Large intestine (tissue), 3 donors: Measurements from ENCODE around the gene SERPINE2. TPM values are rescaled to one million over a fixed set of nuclear protein-coding genes. Genes with fewer than 3 reads are reported as not detected.
A peak's percentile ranks its signal among the peaks of the same experiment; 100 is the strongest.

Source experiments
- DNase-seq, 2 donors: peaks; one replicate each; pipeline versions ENCODE4 v3.0.0 to v3.0.0-alpha.2; 2013
- H3K27ac ChIP-seq: one replicate; pipeline ENCODE4 v1.5.1; 2013; ENCODE audit warnings: low read length
- H3K27me3 ChIP-seq: 2 replicates; pipeline ENCODE4 v1.6.1; 2013; ENCODE audit warnings: low read length; ENCODE audit not compliant: control insufficient read depth, insufficient read depth
- H3K36me3 ChIP-seq: 2 replicates; pipeline ENCODE4 v1.6.1; 2013; ENCODE audit warnings: low read length; ENCODE audit not compliant: control insufficient read depth, insufficient read depth
- H3K4me1 ChIP-seq: one replicate; pipeline ENCODE4 v1.6.1; 2013; ENCODE audit warnings: low read length; ENCODE audit not compliant: control insufficient read depth, insufficient read depth
- H3K4me3 ChIP-seq: one replicate; pipeline ENCODE4 v1.5.1; 2013; ENCODE audit warnings: low read length
- H3K9me3 ChIP-seq: one replicate; pipeline ENCODE4 v1.6.1; 2013; ENCODE audit warnings: mild to moderate bottlenecking, low read depth, low read length, moderate library complexity; ENCODE audit not compliant: control insufficient read depth
- WGBS: methylation state at CpG from one replicate; pipeline ENCODE4 v1.1.5; 2013; ENCODE audit warnings: low lambda C conversion rate; ENCODE audit not compliant: insufficient coverage; 5-methylcytosine and 5-hydroxymethylcytosine counted together
- polyA plus RNA-seq: library from polyadenylated mRNA; unstranded; fragments of 120-200 nt; gene quantifications from one replicate; pipeline ENCODE4 v1.2.1, GENCODE V29; 2013

Gene SERPINE2
- polyA plus RNA-seq, 1 donor: 72.4 TPM

GRCh38 chr2:224033601-224034000, 5.5 kb downstream of the SERPINE2 start:
- Histone ChIP-seq H3K9me3 (no peaks in the 10 kb centered on the region), H3K4me1 (peaks cover 12% of the 10 kb centered on the region), H3K36me3 (no peaks in the 10 kb centered on the region), H3K27ac (no peak overlapping the region), H3K27me3 (peaks cover 29% of the 10 kb centered on the region), H3K4me3 (no peak overlapping the region)
- no CpG with 5 or more reads among the region's 3 CpGs for WGBS
- no peak for DNase-seq

GRCh38 chr2:224032283-224032682, 6.8 kb downstream of the SERPINE2 start:
- WGBS: 100% methylated on average over 1 of the region's 4 CpGs
- Histone ChIP-seq H3K36me3 (no peaks in the 10 kb centered on the region), H3K27ac (no peak overlapping the region), H3K4me1 (peaks cover 12% of the 10 kb centered on the region), H3K27me3 (peaks cover 19% of the 10 kb centered on the region), H3K9me3 (no peaks in the 10 kb centered on the region), H3K4me3 (no peak overlapping the region)
- no peak for DNase-seq

DNA sequence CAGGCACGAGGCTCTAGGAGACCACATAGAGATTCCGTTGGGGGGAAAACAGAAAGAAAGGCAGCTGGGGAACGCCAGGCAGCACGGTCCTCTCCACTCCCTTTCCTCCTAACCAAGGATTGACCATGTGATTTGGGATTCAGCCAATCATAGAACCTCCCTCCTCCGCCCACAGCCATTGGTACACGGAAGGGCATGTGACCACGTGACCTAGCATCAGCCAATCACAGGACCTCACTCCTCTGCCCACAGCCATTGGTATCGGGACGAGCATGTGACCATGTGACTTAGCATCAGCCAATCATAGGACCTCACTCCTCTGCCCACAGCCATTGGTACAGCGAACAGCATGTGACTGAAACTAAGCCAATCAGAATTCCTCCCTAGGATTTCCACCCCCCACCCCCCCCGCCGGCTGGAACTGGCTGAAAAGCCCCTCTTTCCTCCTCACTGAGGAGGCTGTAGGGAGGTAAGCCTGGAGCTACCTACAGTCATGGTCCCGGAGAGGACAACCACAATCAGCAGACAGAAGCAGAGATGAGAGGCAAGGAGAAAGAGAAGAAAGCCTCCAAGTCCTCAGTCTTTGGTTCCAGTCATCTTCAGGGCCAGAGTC, 7.6 kb downstream of the SERPINE2 start:
- no CpG with 5 or more reads among the region's 13 CpGs for WGBS
- H3K27ac ChIP-seq: peak overlapping the region; percentile 50
- no peaks in the 10 kb centered on the region for H3K36me3 ChIP-seq
- H3K9me3 ChIP-seq: no peaks in the 10 kb centered on the region
- no peak overlapping the region for H3K4me3 ChIP-seq
- H3K27me3 ChIP-seq: peaks cover 11% of the 10 kb centered on the region
- DNase-seq: no peak
- H3K4me1 ChIP-seq: peaks cover 12% of the 10 kb centered on the region

GRCh38 chr2:224030786-224031185, 8.3 kb downstream of the SERPINE2 start:
- Histone ChIP-seq H3K27ac (peak overlapping the region; percentile 55), H3K4me3 (no peak overlapping the region), H3K36me3 (no peaks in the 10 kb centered on the region), H3K4me1 (peaks cover 12% of the 10 kb centered on the region), H3K27me3 (peaks cover 9% of the 10 kb centered on the region), H3K9me3 (no peaks in the 10 kb centered on the region)
- DNase-seq: peak; percentile 48 to 78
- WGBS: 20% methylated on average over 2 of the region's 7 CpGs

DNA sequence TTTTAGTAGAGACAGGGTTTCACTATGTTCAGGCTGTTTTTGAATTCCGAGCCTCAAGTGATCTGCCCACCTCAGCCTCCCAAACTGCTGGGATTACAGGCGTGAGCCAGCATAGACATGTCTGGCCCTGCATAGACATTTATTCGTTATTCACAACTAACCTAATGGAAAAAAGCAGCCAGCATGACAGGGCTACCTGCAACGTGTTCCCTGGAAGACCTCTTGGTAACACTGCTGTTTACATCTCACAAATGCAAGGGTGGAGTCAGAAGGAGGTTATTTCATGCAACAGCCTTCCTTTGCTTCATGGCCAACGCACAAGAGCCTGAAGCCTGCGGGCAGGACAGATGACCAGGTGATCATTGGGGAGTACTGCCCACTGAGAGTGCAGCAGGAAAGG, 9.2 kb downstream of the SERPINE2 start:
- H3K36me3 ChIP-seq: no peaks in the 10 kb centered on the region
- no CpG with 5 or more reads among the region's 6 CpGs for WGBS
- no peak for DNase-seq
- no peak overlapping the region for H3K4me3 ChIP-seq
- peaks cover 12% of the 10 kb centered on the region for H3K4me1 ChIP-seq
- no peaks in the 10 kb centered on the region for H3K9me3 ChIP-seq
- peaks cover 6% of the 10 kb centered on the region for H3K27me3 ChIP-seq
- H3K27ac ChIP-seq: no peak overlapping the region

- H3K27ac ChIP-seq: no peak overlapping the region
- H3K27me3 ChIP-seq: peaks cover 3% of the 10 kb centered on the region
- no peak for DNase-seq
- H3K36me3 ChIP-seq: no peaks in the 10 kb centered on the region
- peaks cover 12% of the 10 kb centered on the region for H3K4me1 ChIP-seq
- H3K4me3 ChIP-seq: no peak overlapping the region
- H3K9me3 ChIP-seq: no peaks in the 10 kb centered on the region
- WGBS: no CpG with 5 or more reads among the region's 5 CpGs
Measured at GRCh38 chr2:224027931-224028330, 11.2 kb downstream of the SERPINE2 start.

GRCh38 chr2:224027070-224027469, 12.0 kb downstream of the SERPINE2 start:
- Histone ChIP-seq H3K9me3 (no peaks in the 10 kb centered on the region), H3K4me3 (no peak overlapping the region), H3K4me1 (peaks cover 12% of the 10 kb centered on the region), H3K27me3 (no peaks in the 10 kb centered on the region), H3K27ac (no peak overlapping the region), H3K36me3 (no peaks in the 10 kb centered on the region)
- no peak for DNase-seq
- no CpG with 5 or more reads among the region's 5 CpGs for WGBS

DNA sequence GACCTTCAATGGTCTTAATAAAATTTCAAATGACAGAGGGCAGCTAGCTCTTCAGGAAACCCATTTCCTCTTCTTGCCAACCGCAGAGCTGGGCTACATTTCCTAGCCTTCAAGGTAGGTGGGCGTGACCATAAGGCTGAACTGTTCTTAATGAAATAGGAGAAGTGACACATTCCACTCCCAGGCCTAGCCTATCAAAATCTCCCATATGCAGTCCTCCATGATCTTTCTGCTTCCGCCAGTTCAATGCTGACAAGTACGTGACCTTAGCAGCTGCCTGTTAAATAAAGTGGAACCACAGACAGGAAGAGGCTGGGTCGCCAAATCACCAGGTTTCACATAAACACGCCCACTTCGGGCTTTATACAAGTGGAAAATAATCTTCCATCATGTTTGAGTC, 13.2 kb downstream of the SERPINE2 start:
- Histone ChIP-seq H3K27ac (no peak overlapping the region), H3K4me3 (no peak overlapping the region), H3K36me3 (no peaks in the 10 kb centered on the region), H3K27me3 (no peaks in the 10 kb centered on the region), H3K4me1 (peaks cover 7% of the 10 kb centered on the region), H3K9me3 (no peaks in the 10 kb centered on the region)
- 58% methylated on average over 3 of the region's 7 CpGs for WGBS
- no peak for DNase-seq

- H3K27me3 ChIP-seq: no peaks in the 10 kb centered on the region
Measured at GRCh38 chr2:224024270-224024669, 14.8 kb downstream of the SERPINE2 start.

GRCh38 chr2:224023188-224023587, 15.9 kb downstream of the SERPINE2 start:
- no peaks in the 10 kb centered on the region for H3K36me3 ChIP-seq
- H3K4me3 ChIP-seq: no peak overlapping the region
- no peaks in the 10 kb centered on the region for H3K4me1 ChIP-seq
- H3K9me3 ChIP-seq: no peaks in the 10 kb centered on the region
- H3K27me3 ChIP-seq: no peaks in the 10 kb centered on the region
- DNase-seq: no peak
- H3K27ac ChIP-seq: no peak overlapping the region
- WGBS: no CpG with 5 or more reads among the region's 1 CpG

More at GRCh38 chr2:224024270-224024669, 14.8 kb downstream of the SERPINE2 start:
- WGBS: 79% methylated on average over 2 of the region's 4 CpGs
- DNase-seq: no peak
- Histone ChIP-seq H3K4me3 (no peak overlapping the region), H3K9me3 (no peaks in the 10 kb centered on the region), H3K36me3 (no peaks in the 10 kb centered on the region), H3K27ac (no peak overlapping the region), H3K4me1 (no peaks in the 10 kb centered on the region)

GRCh38 chr2:224022486-224022885, 16.6 kb downstream of the SERPINE2 start:
- H3K27me3 ChIP-seq: no peaks in the 10 kb centered on the region
- H3K9me3 ChIP-seq: no peaks in the 10 kb centered on the region
- DNase-seq: no peak
- no peak overlapping the region for H3K4me3 ChIP-seq
- no peaks in the 10 kb centered on the region for H3K36me3 ChIP-seq
- no peak overlapping the region for H3K27ac ChIP-seq
- no peaks in the 10 kb centered on the region for H3K4me1 ChIP-seq
